22Rv1 (cell line): ENCODE results near the gene GPR17.

ENCODE experiments used
- H3K27ac ChIP-seq: fragments of 450-650 bp; 2 replicates; pipeline ENCODE4 v1.5.1; 2017
- ZFX ChIP-seq: fragments of 450-650 bp; IDR thresholded peaks from 2 replicates; pipeline ENCODE4 v1.6.1; 2017; ENCODE audit warnings: antibody characterized with exemption, borderline replicate concordance
- TF ChIP-seq, protein P1 (sequence below): fragments of 450-650 bp; IDR thresholded peaks from 2 replicates; pipeline ENCODE4 v1.5.1; 2017; ENCODE audit warnings: mild to moderate bottlenecking

The GPR17 gene

DNA sequence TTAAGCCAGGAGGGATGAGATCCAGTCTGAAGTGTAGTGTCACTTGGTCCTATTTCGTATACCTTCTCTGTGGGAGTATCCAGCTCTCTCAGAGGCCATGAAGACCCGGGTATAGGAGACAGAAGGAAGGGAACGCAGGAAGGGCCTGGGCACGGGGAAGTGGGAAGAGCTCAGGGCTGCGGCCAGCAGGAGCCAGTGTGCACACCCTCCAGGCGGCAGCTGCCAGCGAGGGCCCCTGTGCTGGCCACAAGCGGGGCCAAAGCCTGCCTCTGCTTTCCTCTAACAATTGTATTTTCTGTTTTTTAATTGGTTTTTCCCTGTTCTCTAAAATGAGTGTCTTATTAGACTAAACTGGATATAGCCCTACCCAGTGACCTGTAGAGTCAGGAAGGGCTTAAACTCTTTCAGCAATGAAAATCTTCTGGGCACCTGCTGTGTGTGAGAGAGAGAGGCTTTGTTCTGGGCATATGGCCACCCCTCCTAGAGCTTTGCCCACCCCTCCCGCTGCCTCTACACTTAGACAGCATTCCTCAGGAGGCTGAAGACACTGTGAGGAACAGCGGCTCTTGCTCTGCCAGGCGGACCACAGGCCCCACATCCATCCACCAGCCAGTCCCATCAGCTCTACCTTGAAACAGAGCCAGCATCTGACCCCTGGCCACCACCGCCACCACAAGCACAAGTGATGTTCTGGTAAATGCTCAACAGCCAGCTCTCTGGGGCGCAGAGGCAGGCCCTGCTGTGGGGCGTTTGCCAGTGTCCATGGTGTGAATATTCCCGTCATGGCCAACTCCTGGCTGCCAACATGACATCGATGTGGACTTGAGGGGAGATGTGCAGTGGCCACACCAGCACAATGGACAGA lies 9.5 kb downstream of the GPR17 start:
- TF ChIP-seq, protein P1, sequence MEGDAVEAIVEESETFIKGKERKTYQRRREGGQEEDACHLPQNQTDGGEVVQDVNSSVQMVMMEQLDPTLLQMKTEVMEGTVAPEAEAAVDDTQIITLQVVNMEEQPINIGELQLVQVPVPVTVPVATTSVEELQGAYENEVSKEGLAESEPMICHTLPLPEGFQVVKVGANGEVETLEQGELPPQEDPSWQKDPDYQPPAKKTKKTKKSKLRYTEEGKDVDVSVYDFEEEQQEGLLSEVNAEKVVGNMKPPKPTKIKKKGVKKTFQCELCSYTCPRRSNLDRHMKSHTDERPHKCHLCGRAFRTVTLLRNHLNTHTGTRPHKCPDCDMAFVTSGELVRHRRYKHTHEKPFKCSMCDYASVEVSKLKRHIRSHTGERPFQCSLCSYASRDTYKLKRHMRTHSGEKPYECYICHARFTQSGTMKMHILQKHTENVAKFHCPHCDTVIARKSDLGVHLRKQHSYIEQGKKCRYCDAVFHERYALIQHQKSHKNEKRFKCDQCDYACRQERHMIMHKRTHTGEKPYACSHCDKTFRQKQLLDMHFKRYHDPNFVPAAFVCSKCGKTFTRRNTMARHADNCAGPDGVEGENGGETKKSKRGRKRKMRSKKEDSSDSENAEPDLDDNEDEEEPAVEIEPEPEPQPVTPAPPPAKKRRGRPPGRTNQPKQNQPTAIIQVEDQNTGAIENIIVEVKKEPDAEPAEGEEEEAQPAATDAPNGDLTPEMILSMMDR: no peak
- no peak for TF ChIP-seq ZFX
- H3K27ac ChIP-seq: no peak overlapping the region

DNA sequence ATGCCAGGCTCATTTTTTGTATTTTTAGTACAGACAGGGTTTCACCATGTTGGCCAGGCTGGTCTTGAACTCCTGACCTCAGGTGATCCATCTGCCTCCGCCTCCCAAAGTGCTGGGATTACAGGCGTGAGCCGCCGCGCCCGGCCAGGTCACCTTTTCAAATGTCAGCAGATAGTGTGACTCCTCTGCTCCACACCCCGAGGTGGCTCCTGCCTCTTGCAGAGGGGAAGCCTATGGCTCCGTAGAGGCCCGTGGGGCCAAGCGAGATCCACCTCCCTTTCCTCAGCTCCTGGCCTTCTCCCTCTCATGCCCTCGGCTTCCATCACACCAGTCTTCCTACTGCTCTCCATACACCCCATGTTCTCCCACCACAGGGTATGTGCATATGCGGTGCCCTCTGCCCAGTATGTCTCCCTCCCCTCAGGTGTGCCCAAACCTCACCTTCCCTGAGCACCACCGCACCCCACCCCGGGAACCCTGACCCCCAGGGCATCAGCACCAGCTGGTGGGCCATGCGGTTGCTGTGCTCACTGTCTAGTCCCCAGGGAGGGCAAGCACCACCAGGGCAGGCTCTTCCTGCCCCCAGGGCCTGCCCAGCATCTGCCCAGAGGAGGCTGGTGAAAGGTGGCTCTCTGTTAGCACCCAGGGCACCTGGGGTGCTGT lies 10.7 kb downstream of the GPR17 start:
- no peak for TF ChIP-seq ZFX
- TF ChIP-seq, protein P1: no peak
- H3K27ac ChIP-seq: no peak overlapping the region

DNA sequence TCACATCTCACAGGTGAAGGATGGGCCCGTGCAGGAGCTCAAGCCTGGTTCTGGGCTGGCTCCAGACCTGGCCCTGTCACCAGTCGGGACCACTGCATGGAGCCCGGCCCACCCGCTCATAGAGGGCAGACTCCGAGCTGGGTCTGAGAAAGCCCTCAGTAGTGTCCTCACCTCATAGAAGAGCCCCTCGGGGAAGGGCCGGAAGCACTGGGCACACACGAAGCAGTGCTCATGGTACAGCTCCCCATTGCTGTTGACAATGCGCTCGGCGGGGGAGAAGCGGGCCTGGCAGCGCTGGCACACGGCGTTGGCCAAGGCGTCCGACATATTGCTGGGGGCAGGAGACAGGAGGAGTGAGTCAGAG lies 11.3 kb downstream of the GPR17 start:
- H3K27ac ChIP-seq: no peak overlapping the region
- TF ChIP-seq, protein P1: no peak
- TF ChIP-seq ZFX: no peak

DNA sequence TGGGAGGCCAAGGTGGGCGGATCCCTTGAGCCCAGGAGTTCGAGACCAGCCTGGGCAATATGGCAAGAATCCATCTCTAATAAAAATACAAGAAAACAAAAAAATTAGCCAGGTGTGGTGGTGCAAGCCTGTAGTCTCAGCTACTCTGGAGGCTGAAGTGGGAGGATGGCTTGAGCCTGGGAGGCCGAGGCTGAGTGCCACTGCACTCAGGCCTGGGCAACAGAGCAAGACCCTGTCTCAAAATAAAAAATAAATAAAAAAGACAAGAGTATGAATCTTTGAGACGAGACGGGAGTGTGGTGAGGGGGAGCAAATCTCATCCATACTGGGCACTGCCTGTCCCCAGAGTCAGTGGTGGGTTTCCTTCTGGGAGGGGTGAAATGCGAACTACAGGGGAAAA lies 12.2 kb downstream of the GPR17 start:
- TF ChIP-seq ZFX: no peak
- TF ChIP-seq, protein P1: no peak
- H3K27ac ChIP-seq: no peak overlapping the region

DNA sequence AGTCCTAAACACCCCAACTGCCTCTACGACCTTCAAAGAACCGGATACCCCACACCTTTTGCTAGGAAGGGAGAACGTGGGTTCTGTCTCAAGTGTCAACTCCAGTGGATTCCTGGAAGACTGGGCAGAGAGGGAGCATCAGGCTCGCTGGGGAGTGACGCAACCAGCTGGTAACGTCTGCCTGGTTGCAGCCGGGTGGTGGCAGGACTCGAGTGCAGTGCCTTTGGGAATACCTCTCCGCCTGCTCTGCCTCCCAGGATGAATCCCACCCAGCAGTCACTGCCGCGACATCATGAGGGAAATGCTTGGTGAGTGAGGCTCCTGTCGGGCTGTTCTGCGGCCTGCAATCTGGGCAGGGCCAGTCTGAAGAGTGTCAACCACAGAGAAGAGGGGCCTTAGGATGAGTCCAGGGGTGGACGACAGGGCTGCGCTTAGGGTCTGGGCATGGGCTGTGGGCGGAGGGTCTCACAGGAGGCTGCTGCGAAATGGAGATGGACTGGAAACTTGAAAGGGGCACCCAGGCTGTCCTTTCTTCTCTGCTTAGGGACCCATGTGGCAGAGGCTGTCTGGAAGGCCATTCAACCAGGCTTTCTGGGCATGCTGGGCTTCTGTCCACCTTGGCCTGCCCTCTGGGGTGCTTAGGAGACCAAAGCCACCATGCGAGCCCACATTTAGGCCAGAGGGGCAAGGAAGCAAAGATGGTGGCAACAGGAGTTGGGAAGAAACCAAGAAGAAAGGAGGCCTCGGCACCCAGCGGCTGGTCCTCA lies 12.9 kb downstream of the GPR17 start:
- TF ChIP-seq ZFX: no peak
- TF ChIP-seq, protein P1: no peak
- H3K27ac ChIP-seq: no peak overlapping the region

DNA sequence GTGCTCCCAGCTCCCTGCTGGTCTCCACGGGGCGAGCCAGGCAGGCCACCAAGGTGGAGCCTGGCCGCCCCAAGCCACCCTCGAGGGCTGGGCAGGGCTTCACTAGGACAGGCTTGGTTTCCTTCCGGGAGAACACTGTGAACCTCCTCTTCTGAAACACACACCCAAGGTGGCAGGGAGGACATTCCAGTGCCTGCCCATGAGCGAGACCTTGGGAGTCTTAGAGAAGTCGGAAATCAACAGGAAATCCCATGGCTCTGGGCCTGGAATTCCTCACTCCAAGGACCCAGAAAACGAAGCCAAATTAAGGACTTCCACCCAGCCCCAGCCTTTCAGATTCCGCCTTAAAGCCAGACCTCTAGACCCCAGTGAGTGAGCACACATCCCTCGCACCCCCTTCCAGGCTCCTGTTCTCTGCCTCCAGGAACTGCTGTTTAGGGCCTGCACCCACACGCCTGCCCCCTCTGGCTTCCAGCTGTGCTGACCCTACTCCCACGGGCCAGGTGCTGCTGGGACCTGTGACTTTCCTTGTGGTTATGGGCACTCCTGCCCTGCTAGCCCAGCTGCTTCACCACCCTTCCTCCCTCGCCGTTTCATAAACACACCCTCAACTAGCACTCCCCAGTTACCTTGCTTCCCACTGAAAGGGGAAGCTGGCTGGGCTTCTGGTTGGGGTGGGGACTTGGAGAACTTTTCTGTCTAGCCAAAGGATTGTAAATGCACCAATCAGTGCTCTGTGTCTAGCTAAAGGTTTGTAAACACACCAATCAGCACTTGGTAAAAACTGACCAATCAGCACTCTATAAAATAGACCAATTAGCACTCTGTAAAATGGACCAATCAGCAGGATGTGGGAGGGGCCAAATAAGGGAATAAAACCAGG lies 13.7 kb downstream of the GPR17 start:
- TF ChIP-seq ZFX: no peak
- TF ChIP-seq, protein P1: no peak
- no peak overlapping the region for H3K27ac ChIP-seq
